ENCODE measurements around the gene MFRP.

The MFRP gene

GRCh38 chr11:119316016-119316728 lies 30.3 kb downstream of the MFRP start:
- DNase-seq = no peak

- peak; percentile 50 for DNase-seq
Observed at GRCh38 chr11:119315131-119316015, 31.1 kb downstream of the MFRP start.

- DNase-seq = no peak
Observed at GRCh38 chr11:119314726-119315125, 31.8 kb downstream of the MFRP start.

GRCh38 chr11:119310682-119311052 lies 35.8 kb downstream of the MFRP start:
- no peak for DNase-seq

DNA sequence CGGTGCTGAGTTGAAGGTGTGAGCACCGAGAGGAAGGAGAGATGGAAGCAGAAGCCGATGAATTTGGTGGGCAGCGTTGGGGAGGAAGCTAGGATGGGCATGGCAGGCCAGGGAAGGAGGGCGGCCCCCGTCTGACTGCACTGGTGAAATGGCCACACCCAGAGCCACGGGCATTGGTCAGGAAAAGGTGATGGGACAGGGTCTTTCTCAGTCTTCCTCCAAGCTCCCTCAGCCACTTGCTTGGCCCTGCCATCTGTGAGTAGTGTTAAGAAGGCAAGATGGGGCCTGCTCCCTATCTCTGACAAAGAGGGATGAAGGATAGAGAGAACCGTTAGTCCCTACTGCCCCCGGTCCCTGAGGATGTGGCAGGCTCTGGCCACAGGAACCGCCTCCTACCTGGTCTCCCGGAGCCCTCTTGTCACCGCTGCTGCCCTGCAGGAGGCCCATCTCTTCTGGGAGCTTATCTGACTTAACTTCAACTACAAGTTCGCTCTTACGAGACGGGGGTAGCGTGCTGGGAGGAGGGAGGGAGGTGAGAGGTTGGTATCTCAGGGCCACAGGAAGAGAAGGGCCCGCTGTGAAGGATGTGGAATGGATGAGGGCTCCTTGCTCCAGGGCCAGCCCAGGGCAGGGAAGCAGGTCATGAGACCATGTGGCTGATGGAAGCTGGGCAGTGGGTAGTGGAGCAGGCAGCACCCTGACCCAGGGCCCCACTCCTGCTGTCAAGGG lies 36.4 kb downstream of the MFRP start:
- no peak for DNase-seq

GRCh38 chr11:119309411-119309810 lies 37.1 kb downstream of the MFRP start:
- DNase-seq = no peak

GRCh38 chr11:119307974-119308373 lies 38.5 kb downstream of the MFRP start:
- DNase-seq = no peak

DNA sequence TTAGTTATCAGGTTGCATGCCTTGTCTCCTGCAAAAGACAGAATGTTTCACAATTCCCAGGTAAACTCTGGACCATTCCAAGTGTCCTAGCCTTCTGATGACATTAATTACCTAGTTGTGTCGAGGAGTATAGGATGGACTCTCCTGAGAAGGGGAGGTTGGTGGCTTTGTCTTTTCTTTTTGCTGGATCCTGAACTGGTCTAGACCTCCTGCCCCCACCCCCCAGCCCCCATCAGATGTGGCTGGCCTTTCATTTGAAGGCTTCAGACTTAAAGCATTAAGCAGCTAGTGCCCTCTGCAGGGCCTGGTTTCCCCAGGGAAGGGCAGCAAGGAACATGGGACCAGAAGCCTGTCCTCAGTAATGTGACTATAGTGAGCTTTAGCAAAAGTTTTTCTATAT lies 39.3 kb downstream of the MFRP start:
- DNase-seq = no peak

- DNase-seq = no peak
Observed at GRCh38 chr11:119306373-119306890, 40.1 kb downstream of the MFRP start.

- DNase-seq = no peak
Observed at GRCh38 chr11:119305556-119306372, 40.7 kb downstream of the MFRP start.

- no peak for DNase-seq
Observed at GRCh38 chr11:119303227-119303718, 43.2 kb downstream of the MFRP start.

DNA sequence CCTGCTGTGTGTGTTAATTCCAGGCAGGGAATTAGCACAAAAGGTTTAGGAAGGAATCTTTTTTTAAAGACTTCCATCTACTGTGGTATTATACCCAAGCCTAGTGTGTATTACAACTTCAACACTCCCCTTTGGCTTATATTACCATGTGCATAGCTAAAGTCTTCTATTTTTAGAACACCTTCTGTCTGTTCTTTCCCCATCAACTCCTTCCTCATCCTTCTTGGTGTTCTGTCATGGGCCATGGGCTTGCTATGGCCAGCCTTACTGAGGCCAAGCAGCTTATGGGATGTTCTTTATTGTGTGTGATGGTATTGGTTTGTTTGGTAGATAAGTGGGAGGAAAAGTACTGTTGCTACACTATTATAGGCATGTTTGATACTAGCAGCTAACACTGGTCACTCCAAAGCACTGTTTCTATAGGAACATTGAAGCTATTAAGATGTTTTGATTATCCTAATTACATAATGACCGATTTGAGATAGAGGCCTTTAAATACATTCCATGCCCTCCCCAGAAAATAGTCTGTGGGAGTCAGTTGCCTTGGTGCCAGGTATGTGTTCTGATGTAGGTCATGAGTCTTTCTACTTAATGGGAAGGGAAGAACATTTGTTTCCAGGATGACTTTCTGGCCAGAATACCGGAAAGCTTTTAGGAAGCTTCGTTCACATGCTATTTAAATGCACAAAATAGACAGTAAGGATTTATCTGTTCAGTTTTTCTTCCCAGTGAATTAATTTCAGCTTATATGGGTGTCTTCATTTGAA lies 46.1 kb downstream of the MFRP start:
- no peak for DNase-seq

DNA sequence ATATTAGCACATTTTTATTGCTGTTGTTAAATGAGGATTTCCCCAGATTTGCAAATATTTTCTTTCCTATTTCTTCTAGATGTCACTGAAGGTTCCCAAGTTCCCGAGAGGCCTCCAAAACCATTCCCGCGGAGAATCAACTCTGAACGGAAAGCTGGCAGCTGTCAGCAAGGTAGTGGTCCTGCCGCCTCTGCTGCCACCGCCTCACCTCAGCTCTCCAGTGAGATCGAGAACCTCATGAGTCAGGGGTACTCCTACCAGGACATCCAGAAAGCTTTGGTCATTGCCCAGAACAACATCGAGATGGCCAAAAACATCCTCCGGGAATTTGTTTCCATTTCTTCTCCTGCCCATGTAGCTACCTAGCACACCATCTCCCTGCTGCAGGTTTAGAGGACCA lies 47.1 kb downstream of the MFRP start:
- DNase-seq = no peak

- DNase-seq = no peak
Observed at GRCh38 chr11:119298726-119299125, 47.8 kb downstream of the MFRP start.

GRCh38 chr11:119297938-119298337 lies 48.6 kb downstream of the MFRP start:
- no peak for DNase-seq

- DNase-seq = no peak
Observed at GRCh38 chr11:119295178-119295577, 51.3 kb downstream of the MFRP start.

DNA sequence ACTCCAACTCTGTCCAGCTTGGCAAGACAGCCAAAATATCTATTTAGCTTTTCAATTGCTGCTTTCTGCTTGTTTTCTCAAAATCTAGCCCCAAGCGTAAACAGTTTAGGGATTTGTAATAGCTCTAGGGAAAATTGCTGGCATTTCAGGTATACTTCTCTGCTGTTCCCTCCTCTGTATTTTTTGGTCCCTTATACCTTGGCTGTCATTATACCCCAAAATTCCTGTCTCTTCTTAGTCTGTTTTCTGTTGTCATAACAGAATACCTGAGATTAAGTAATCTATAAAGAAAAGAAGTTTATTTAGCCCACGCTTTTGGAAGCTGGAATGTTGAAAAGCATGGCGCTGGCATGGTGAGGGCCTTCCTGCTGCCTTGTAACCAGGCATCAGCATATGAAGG lies 53.0 kb downstream of the MFRP start:
- DNase-seq = no peak

- no peak for DNase-seq
Observed at GRCh38 chr11:119290894-119291497, 55.5 kb downstream of the MFRP start.

Measured in stimulated activated CD4-positive, alpha-beta T cell treated with anti-CD3 and anti-CD28 coated beads, Interleukin-12 subunit alpha, Interleukin-12 subunit beta, amount 100 ng/mL, for 4 hours (primary cell).